Measurements from ENCODE around the gene DUSP9.
"Not testable (repeated sequence)": the region's sequence is repeated elsewhere in the genome, so short reads cannot be mapped to it uniquely, and the experiment has no call there.

DUSP9 gene

DNA sequence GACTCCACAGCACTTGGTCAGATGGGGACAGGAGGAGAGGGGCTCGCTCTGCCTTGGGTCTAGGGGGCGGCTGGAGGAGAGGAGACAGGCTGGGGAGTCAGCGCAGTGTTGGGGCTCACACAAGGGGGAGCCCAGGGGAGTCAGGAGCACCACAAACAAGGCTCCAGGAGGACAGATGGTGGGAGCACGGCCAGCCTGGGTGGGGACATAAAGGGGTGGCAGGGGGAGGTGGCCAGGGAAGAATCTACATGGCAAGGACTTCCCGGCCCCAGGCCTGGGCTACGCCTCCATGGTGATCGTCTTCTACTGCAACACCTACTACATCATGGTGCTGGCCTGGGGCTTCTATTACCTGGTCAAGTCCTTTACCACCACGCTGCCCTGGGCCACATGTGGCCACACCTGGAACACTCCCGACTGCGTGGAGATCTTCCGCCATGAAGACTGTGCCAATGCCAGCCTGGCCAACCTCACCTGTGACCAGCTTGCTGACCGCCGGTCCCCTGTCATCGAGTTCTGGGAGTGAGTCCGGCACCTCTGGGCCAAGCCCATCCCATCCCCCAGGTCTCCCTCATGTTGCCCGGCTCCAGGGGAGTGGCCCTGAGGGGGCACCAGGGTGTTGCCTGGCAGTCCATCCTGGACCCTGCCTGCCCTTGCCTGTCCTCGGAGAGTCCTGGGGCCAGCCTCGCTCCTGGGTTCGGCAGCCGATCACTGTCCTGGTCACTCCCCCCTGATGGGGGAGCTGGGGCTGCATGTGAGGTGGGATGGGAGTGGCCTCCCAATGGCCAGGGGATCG, 44.2 kb downstream of the DUSP9 start:
- DNase-seq (ENCODE audit: low read depth in 2 of 2) = not testable (repeated sequence)

DNA sequence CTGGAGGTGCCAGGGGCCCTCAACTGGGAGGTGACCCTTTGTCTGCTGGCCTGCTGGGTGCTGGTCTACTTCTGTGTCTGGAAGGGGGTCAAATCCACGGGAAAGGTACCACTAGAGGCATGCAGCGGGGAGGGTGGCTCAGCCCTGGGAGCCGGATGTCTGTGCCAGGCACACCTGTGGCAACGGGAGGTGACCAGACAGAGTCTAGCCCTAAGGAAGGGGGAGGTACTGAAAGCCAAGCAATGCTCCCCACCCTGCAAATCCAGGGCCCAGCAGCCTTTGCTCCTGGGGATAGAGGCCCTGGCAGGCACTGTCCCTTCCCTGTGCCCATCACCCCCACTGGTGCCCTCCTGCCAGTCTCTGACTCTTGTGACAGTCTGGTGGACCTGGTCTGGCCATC, 45.0 kb downstream of the DUSP9 start:
- no peak for DNase-seq (ENCODE audit: low read depth in 2 of 2)

DNA sequence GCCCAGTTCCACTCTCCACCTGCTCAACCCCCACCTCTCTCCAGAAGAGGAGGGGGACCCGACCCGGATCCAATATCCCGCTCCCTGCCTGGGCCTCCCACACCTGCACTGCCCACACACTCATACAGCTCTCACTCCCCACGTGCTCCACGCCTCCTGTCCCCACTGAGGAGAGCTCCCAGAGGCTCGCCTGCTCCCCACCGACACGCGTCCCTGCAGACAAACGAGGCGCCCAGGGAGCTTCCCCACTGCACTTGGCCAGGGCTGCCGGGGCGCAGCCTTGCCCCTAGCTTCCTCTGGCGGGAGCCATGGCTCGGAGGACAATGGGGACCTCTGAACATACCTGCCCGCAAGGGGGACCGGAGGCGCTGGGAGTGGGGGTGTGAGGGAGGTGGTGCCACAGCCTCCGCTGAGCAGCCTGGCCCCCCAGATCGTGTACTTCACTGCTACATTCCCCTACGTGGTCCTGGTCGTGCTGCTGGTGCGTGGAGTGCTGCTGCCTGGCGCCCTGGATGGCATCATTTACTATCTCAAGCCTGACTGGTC, 45.7 kb downstream of the DUSP9 start:
- no peak for DNase-seq (ENCODE audit: low read depth in 2 of 2)

DNA sequence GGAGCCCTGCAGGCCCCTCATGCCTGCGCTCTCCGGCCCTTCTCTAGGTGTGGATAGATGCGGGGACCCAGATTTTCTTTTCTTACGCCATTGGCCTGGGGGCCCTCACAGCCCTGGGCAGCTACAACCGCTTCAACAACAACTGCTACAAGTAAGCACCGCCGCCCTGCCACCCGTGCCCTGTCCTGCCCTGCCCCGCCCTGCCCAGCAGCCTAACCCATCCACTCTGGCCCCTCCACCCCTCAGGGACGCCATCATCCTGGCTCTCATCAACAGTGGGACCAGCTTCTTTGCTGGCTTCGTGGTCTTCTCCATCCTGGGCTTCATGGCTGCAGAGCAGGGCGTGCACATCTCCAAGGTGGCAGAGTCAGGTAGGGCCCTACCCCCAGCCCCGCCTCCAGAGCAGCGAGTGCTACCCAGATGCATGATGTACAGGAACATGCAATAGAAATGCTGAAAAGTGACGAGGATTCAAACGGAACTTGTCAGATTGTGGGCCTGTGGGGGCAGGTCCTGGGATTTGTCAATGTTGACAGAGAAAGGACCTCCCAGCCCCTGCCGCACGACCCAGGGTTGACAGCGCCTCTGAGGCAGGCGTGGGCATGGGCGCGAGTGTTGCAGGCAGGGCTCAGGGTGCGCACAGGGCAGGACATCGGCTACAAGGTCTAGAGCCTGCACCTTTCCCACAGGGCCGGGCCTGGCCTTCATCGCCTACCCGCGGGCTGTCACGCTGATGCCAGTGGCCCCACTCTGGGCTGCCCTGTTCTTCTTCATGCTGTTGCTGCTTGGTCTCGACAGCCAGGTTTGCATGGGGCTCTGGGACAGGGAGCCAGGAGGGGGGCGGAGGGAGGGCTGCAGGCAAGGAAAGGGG, 46.4 kb downstream of the DUSP9 start:
- DNase-seq (ENCODE audit: low read depth in 2 of 2) = no peak

DNA sequence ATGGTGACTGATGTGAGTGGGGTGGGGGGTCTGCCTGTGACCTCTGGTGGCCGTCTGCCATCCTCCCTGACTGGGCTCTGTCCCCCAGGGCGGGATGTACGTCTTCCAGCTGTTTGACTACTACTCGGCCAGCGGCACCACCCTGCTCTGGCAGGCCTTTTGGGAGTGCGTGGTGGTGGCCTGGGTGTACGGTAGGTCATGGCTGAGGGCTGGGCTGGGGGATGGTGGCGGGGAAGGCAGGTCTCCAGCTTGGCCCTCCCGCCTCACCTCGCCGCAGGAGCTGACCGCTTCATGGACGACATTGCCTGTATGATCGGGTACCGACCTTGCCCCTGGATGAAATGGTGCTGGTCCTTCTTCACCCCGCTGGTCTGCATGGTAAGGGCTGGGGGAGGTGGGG, 47.3 kb downstream of the DUSP9 start:
- DNase-seq (ENCODE audit: low read depth in 2 of 2) = not testable (repeated sequence)

DNA sequence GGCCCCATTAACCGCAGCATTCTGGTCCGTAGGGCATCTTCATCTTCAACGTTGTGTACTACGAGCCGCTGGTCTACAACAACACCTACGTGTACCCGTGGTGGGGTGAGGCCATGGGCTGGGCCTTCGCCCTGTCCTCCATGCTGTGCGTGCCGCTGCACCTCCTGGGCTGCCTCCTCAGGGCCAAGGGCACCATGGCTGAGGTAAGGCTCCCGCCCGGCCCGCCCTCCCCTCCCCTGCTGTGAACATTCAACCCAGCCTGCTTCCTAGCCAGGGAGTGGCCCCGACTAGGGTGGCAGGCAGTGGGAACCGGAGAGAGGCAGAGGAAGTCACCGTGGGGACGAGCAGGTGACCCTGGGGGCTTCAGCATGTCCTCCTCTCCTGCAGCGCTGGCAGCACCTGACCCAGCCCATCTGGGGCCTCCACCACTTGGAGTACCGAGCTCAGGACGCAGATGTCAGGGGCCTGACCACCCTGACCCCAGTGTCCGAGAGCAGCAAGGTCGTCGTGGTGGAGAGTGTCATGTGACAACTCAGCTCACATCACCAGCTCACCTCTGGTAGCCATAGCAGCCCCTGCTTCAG, 47.8 kb downstream of the DUSP9 start:
- no peak for DNase-seq (ENCODE audit: low read depth in 2 of 2)

DNA sequence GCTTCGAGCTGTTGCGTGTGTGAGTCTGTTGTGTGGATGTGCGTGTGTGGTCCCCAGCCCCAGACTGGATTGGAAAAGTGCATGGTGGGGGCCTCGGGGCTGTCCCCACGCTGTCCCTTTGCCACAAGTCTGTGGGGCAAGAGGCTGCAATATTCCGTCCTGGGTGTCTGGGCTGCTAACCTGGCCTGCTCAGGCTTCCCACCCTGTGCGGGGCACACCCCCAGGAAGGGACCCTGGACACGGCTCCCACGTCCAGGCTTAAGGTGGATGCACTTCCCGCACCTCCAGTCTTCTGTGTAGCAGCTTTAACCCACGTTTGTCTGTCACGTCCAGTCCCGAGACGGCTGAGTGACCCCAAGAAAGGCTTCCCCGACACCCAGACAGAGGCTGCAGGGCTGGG, 49.1 kb downstream of the DUSP9 start:
- DNase-seq (ENCODE audit: low read depth in 2 of 2) = no peak

DNA sequence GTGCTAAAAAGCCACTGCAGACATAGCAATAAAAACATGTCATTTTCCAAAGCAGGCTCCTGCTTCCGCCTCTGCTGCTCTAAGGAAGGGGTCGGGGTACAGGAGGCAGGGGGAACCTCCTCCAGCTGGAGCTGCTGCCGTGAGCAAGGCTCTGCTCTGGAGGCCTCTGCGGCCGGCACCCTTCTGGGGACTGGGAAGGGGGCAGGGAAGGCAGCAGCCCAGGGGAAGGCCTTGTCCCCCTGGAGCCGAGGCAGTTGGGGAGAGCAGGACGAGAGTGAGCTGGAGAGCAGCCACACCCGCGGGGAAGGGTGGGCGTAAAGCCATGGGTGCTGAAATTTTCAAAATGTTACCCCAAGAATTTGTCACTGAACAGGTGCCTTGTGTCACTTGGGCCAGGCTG, 49.5 kb downstream of the DUSP9 start:
- DNase-seq (ENCODE audit: low read depth in 2 of 2) = not testable (repeated sequence)

DNA sequence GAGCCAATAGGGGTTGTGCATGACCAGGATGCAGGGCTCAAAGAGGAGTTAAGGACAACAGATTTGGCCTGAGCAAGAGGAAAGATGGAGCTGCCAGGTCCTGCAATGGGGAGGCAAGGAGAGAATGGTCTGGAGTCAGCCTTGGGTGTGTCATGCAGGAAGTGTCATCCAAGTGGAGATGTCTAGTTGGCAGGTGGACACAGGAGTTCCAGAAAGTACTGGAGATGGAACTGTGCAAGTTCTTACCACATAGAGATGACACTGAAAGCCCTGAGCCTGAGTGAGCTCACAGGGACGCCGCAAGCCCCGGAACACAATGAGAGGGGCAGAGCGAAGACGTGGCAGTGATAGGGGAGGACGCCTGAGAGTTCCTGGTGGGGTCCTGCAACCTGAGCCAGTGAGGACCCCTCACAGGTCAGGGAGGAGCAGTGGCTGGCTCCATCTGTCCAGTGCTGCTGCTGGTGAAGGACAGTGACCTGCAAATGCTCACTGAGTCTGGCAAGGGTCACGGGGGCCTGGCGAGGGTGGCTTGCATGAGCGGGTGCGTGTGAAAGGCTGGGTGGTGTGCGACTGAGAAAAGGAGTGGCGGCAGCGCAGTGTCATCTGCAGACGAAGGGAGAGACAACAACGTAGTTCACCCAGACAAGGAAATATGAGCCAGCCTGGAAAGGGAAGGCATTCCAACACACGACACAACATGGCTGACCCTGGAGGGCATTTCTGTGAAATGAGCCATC, 50.2 kb downstream of the DUSP9 start:
- DNase-seq (ENCODE audit: low read depth in 2 of 2) = not testable (repeated sequence)

DNA sequence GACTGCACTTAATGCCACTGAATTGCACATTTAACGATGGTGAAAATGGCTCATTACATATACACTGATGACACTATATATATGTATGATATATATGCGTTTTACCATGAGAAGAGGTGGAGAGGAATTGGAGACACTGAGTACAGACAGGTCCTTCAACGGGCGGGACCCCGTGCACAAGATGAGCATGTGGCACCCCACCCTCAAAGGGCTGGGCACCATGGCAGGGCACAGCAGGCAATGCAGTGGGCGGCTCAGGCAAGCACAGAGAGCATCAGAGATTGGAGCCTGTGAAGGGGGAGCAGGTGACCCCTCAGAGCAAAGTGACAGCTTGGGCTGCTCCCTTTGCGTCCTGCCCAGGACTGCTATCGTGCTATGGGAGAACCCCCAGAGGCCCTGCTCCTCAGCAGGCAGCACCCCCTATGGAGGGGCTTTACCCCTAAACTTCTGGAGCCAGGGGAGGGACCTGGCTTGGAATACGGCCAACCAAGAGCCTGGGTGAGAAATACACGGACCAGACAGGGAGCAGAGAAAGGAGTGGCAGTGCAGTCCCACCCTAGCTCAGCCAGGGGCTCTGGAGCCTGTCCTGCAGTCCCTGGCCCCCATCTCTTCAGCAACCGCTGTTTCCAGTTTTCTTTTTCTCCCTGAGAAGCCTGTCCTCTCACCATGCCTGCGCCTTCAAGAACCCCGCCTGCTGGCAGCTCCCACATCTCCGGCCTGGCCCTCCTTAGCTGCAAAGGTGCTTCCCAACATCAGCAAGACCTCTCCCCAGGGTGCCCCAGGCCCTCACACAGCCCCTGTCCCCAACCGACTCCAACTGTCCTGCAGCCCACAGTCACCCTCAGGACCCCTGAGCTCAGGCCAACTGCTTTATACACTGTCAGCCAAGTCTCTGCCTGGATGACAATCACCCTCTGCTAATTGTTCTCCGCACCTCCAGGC, 51.2 kb downstream of the DUSP9 start:
- DNase-seq (ENCODE audit: low read depth in 2 of 2) = no peak

DNA sequence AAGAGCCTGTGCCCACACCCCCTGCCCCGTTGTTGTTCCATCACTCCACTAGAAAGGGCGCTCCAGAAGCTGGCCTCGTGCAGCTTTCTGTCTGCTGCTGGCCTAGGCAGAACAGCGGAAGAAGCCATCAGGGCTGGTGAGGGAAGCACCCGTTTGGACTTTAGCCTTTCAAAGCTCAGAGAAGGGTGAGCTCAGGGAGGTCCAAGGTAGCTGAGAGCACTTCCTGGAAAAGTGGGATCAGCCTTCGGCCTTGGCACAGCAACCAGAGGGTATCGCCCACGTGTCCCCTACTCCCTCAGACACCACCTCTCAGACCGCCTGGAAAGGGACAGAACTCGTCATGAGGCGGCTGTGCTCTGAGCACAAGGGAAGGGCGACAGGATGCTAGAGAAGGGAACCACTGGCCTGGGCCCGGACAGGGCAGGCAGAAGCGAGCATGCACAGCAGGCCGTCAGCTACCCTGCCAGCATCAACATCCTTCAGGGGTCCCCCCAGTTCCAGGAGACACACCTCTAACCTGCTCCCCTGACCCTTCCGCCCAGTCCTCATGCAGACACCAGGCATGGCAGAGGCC, 52.3 kb downstream of the DUSP9 start:
- DNase-seq (ENCODE audit: low read depth in 2 of 2) = not testable (repeated sequence)

DNA sequence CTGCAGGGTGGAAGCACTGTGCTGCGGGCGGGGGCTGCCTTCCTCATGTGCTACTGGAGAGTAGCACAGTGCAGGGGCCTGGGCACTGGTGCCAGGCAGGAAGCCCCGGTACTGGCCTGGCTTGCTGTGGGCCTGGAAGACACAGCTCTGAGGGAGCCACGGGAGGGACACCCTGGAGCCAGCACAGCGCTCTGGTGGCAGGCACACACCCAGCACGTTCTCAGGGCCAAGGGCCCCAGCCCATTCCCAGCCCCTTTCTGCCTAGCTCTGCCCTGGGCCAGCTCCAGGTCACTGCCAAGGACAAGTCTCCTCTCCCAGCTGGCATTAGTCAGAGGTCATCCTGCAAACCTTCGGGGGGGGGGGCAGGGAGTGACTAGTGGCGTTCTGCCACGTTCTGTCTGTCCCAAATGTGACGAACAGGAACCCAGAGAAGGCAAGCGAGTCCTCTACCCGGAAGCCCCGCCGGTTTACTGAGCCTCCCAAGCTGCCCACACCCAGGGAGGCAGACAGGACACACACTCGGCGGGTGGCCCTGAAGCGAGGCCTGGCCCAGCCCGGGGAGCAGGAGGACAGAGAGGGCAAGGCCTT, 52.9 kb downstream of the DUSP9 start:
- DNase-seq (ENCODE audit: low read depth in 2 of 2) = not testable (repeated sequence)

DNA sequence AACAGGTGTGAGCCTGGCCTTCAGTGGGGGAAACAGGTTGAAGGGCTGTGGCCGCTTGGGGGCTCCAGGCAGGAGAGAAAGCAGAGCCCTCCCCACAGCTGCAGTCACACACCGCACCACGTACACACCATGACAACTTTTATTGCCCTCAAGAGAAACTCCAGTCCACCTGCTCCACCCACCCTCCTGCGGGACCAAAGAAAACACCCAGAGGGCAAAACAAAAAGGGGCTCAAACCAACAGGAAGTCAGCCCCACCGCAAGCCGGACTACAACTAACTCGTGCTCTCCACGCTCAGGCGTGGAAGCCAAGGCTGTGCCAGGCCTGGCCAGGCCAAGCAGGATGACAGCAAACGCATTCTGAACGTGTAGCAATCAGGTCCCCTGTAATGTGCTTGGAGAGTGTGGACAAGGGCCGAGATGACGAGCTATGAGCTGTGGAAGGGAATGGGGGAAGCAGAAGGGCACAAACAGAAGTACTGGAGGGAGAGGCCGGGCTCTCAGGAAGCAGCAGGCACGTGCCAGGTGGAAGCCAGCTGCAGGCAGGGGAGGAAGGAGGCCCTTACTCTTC, 53.5 kb downstream of the DUSP9 start:
- DNase-seq (ENCODE audit: low read depth in 2 of 2) = no peak

Data from stimulated activated CD4-positive, alpha-beta T cell treated with anti-CD3 and anti-CD28 coated beads, Interleukin-1b, Interleukin-23, amount 100 ng/mL, for 1 hour (primary cell).